Hepatocyte (in vitro differentiated cells): ENCODE data around the gene MRPL36.

Experiments used
- CTCF ChIP-seq: fragments of 200-600 bp; sonication (generic); IDR thresholded peaks from 2 replicates; pipeline ENCODE4 v1.5.1; 2016; ENCODE audit warnings: antibody characterized with exemption, mild to moderate bottlenecking; ENCODE audit not compliant: poor library complexity
- EZH2 ChIP-seq: fragments of 200-600 bp; sonication (generic); IDR thresholded peaks from 2 replicates; pipeline ENCODE4 v1.6.1; 2016; ENCODE audit warnings: antibody characterized with exemption, mild to moderate bottlenecking, borderline replicate concordance
- EZH2phosphoT487 ChIP-seq: fragments of 200-600 bp; sonication (generic); IDR thresholded peaks from one replicate; pipeline ENCODE4 v1.6.1; 2018; ENCODE audit warnings: antibody characterized with exemption, mild to moderate bottlenecking, low read depth, moderate library complexity; ENCODE audit not compliant: unreplicated experiment, severe bottlenecking

GRCh38 chr5:1778138-1779020 is 21.3 kb downstream of the MRPL36 start:
- no peak for TF ChIP-seq CTCF
- no peak for TF ChIP-seq EZH2
- no peak for TF ChIP-seq EZH2phosphoT487
